NB4 (cell line): ENCODE results near the gene ATXN7.

Experiments
- MYC ChIP-seq: IDR thresholded peaks from 2 replicates; pipeline ENCODE4 v1.6.1; 2011; ENCODE audit warnings: low read depth, low read length
- TF ChIP-seq, protein P1 (sequence below): IDR thresholded peaks from one replicate; pipeline ENCODE4 v1.5.1; 2012; ENCODE audit warnings: low read depth, low read length

DNA sequence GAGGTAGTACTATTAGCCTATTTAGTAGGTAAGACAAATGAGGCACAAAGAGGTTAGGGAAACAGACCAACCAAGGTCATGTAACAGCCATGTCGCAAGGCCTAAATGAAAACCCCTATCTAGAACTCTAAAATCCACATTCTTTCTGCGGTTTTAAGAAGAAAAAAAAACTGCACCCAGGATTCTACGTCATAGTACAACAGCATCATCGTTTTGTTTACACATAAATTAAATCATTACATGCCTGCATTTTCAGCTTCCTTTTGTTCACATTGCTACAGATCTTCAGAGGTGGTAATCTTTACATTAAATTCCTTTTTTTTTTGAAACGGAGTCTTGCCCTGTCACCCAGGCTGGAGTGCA is 160.2 kb downstream of the ATXN7 start:
- TF ChIP-seq, protein P1, sequence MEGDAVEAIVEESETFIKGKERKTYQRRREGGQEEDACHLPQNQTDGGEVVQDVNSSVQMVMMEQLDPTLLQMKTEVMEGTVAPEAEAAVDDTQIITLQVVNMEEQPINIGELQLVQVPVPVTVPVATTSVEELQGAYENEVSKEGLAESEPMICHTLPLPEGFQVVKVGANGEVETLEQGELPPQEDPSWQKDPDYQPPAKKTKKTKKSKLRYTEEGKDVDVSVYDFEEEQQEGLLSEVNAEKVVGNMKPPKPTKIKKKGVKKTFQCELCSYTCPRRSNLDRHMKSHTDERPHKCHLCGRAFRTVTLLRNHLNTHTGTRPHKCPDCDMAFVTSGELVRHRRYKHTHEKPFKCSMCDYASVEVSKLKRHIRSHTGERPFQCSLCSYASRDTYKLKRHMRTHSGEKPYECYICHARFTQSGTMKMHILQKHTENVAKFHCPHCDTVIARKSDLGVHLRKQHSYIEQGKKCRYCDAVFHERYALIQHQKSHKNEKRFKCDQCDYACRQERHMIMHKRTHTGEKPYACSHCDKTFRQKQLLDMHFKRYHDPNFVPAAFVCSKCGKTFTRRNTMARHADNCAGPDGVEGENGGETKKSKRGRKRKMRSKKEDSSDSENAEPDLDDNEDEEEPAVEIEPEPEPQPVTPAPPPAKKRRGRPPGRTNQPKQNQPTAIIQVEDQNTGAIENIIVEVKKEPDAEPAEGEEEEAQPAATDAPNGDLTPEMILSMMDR = no peak
- no peak for TF ChIP-seq MYC
